DMS 273 treated with DMSO at 0.1 percent for 48 hours (cell line): ENCODE measurements around the gene ADAMTS9.

Experiments
- DNase-seq: peaks from one replicate; lab custom pipeline; 2025; lab: John Stamatoyannopoulos, UW

ADAMTS9 gene

DNA sequence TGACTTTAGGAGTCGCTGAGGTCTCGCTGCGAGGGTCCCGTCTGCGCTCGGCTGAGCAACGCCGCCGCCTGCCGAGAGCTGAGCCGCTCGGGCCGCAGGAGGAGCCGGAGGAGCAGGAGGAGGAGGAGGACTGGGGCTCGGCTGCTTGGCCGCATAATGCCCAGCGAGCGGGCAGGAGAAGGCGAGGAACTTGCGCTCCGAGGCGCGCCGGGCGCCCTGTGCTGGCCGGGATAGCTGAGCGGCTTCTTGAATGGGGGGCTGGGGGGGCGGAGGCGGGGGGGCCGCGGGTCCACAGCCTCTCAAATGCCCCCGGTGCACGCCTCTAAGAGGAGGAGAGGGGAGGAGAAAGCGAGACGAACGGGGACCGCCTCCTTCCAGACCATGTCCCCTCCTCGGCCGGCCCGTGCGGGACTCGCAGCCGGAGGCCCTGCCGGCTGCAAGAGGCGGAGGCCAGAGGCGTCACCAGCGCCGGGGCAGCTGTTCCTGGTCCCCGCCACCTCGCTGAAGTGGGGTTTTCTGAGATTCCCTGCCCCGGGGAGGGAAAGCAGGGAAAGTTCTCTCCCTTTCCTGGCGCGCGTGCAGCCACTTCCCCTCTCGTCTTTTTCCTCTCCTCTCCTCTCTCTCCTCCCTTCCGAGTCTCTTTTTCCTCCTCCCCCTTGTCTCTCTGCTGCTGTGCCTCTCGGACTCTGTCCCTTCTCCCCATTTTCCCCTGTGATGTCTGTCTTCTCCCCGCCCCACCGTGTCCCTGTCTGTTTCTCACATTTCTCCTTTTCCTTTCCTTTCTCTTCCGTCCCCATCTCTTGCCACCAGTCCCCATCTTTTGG is at the start of gene ADAMTS9:
ADAMTS9 (minus strand) TSS at position 220 of the 824 bp plus-strand sequence. CDS start 343 bp downstream, outside the sequence.
- DNase-seq = no peak

GRCh38 chr3:64732576-64732975 is 44.8 kb upstream of the ADAMTS9 start:
- no peak for DNase-seq

GRCh38 chr3:64730681-64731080 is 42.9 kb upstream of the ADAMTS9 start:
- DNase-seq = no peak

- DNase-seq = no peak
Observed at GRCh38 chr3:64728994-64729393, 41.2 kb upstream of the ADAMTS9 start.

- no peak for DNase-seq
Observed at GRCh38 chr3:64728428-64728827, 40.6 kb upstream of the ADAMTS9 start.

GRCh38 chr3:64726414-64727090 is 38.8 kb upstream of the ADAMTS9 start:
- DNase-seq = no peak

DNA sequence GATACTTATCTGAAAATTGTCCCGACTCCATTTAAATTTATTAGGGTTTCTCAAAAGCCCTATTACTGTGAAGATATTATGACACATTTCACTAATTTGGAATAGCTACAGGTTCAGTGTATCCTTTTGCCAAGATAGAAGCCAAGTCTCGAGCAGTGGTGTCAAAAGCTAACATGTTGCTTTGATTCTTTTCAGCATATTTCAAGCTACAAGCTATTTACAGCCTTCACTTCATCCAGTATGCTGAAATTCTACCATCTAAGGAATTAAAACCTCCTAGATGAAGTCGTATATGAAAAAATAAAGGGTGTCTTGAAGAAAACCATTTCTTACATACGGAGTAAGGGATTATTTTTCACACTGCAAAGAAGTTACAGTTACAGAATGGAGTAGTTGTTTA is 31.2 kb upstream of the ADAMTS9 start:
- DNase-seq = no peak

GRCh38 chr3:64717872-64718613 is 30.2 kb upstream of the ADAMTS9 start:
- no peak for DNase-seq

DNA sequence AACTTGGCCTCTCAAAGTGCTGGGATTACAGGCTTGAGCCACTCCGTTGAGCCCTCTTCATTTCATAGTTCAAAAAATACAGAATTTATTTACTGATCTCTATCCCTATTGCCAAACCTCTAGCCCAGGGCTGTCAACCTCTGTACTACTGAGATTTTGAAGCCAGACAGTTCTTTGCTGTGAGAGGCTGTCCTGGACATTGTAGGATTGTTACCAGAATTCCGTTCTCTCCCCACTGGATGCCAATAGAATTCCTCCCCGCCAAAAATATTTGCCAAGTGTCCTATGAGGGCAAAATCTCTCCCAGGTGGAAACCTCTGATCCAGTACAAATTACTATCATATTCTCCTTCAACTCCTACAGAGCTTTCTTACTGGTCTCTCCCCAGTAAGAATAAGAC is 29.6 kb upstream of the ADAMTS9 start:
- no peak for DNase-seq

GRCh38 chr3:64716110-64716710 is 28.4 kb upstream of the ADAMTS9 start:
- no peak for DNase-seq

DNA sequence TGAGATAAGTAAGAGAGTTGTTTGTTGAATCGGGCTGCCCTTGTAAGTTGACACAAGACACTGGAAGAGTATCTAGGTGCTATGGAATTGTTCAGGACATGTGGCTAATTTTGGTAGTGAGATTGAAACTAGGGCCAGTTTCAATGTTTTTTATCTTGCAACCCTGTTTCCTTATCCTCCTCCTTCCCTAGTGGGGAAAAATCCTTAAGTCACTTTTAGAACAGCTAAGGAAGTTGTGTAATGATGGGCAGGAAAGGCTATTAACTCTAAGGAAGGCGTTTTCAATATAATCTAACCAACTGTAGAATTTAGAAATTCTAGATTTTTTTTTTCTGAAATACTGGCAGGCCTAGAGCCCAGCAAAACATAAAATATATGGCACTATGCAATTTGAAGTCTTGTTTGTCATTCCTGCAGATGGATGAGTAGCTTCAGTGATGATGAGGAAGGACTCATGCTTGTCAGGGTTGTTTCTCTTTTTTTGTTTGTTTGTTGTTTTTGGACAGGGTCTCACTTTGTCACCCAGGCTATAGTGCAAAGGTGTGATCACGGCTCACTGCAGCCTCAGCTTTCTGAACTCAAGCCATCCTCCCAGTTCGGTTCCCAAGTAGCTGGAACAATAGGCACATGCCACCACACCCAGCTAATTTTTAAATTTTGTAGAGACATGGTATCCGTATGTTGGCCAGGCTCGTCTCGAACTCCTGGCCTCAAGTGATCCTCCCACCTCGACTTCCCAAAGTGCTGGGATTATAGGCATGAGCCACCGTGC is 27.6 kb upstream of the ADAMTS9 start:
- no peak for DNase-seq

- no peak for DNase-seq
Observed at GRCh38 chr3:64708456-64708855, 20.7 kb upstream of the ADAMTS9 start.

DNA sequence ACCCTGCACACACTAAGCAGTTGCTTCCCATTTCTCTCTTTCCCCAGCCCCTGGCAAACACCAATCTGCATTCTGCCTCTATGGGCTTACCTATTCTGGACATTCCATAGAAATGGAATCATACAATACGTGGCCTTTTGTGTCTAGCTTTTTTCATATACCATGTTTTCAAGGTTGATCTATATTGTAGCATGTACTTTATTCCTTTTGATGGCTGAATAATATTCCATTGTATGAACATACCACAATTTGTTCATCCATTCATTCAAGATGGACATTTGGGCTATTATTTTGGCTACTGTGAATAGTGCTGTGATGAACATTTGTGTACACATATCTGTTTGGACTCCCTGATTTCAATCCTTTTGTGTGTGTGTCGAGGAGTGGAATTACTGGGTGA is 18.1 kb upstream of the ADAMTS9 start:
- DNase-seq = no peak

GRCh38 chr3:64696896-64697295 is 9.1 kb upstream of the ADAMTS9 start:
- no peak for DNase-seq

DNA sequence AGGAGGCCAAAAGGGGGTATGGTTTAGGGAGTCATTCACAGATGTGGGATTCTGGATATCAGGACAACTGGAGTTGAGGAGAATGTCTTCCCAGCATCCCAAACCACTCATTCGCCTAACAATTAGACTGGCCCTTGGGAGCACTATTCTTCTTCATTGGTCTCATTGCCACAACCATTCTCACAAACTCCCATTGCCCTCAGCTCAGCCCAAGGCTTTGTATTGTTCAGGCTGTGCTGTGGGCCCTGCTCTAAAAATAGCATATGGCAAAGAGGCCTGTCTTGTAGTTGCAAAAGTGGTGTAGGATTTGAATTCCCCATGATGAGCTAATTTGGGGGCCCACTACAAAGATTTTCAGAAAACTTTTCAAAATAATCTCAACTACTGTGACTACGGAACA is 6.3 kb upstream of the ADAMTS9 start:
- no peak for DNase-seq

DNA sequence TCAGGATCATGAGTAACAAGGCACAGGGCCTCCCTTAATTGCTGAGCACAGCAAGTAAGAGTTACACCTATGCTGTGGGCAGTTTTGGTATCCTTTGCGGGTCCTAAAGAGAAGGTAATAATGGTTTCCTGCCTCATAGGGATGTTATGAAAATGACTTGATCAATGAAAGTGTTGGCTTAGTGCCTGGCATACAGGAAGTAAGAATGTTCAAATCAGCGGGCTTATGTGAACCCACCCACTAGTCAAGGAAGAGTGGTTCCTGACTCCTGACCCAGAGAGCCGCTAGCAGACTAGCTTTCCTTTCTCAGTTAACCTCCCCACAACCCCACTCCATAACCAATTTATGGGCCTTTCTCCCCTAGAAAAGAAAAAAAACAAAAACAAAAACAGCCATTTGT is 5.2 kb upstream of the ADAMTS9 start:
- no peak for DNase-seq

DNA sequence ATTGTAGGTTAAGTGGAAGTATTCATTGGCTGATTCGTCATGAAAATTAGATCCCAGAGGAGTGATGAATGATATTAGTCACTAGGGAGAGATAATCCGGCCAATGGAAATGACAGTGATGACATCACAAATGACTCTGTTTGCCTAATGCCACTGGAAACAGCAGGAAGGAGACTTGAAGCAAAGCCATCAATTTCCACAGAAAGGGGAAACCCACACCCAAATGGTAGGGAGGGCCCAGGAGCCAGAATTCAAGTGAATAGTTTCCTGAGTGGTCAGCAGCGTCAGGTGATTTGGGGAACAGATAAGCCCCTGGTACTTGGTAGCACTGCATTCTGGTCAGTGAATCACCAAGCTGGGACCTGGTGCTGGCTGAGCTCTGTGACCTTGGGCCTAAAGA is 3.3 kb upstream of the ADAMTS9 start:
- DNase-seq = no peak

DNA sequence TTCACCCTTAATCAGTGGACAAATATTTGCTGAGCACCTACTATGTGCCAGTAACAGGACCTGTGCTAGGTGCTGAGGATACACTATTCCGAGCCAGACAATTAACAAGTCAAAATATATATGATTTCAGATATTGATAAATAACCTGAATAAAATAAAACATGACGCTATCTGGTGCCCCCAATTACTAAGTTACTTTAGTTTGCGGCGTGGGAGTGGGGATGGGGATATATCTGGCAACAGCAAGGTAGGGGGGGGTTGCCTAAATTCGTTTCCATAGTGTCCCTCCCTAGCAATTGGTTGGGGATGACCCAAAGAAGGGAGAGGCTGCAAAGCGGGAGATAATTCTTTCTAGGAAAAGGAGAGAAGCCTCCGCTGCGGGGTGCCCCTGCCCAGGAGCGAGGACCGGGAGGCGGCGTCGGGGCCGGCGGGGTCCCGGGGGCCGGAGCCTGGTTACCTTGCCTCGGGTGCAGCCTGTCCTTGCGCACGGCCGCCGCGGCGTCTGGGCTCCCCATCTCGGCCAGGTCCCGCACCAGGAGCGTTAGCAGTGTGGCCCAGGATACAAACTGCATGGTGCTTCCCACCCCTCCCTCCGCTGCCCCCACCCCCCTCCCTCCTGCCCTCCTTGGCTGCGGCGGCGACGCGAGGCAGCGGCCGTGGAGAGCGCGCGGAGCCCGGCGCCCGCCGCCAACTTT is 567 bp downstream of the ADAMTS9 start:
- DNase-seq = no peak

DNA sequence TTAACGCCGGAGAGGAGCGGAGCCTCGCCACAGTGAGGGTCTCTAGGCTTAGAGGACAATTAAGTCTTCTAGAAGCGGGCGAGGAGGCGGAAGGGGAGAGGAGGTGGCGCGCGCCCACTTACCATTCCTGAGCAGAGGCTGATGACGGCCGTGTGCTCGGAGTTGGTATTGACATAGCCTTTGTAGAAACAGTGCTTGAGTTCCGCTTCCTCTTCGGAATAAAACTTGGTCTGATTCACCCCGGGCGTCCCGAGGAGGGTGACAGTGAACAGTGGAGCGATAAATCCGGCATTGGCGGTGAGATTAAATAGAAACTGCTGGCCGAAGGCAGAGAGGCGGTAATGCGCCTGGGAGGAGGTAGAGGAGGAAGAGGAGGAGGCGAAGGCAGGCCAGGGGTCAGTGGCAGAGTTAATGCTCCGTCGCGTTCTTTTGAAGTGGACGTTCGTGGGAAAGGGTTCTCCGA is 1.3 kb downstream of the ADAMTS9 start:
- DNase-seq = no peak

GRCh38 chr3:64685800-64686445 is 1.9 kb downstream of the ADAMTS9 start:
- DNase-seq = peak; percentile 46
